K562 (cell line): ENCODE results near the gene KAZN. TPM values are rescaled to one million over a fixed set of nuclear protein-coding genes. Genes with fewer than 3 reads are reported as not detected.

Experiments
- ARHGAP35 ChIP-seq: fragments of 450-650 bp; IDR thresholded peaks from 2 replicates; pipeline ENCODE4 v1.6.1; 2018; ENCODE audit not compliant: partially characterized antibody
- KLF6 ChIP-seq: fragments of 250-450 bp; sonication (Bioruptor Pico); IDR thresholded peaks from 2 replicates; pipeline ENCODE4 v1.4.0; 2020; ENCODE audit warnings: mild to moderate bottlenecking, moderate library complexity, borderline replicate concordance
- NFATC3 ChIP-seq: fragments of 450-650 bp; IDR thresholded peaks from 2 replicates; pipeline ENCODE4 v1.6.1; 2017; ENCODE audit warnings: mild to moderate bottlenecking
- ZC3H4 ChIP-seq: sonication (generic); formaldehyde crosslinking; IDR thresholded peaks from 2 replicates; pipeline ENCODE4 v1.9.0; 2021; ENCODE audit warnings: missing genetic modification reagents, borderline replicate concordance
- polyA plus RNA-seq, 8 experiments: library from polyadenylated mRNA; depleted of rRNA in 4 of 8; stranded (reverse) in 5 of 8; unstranded in 3 of 8; fragments of >200 nt; fragmentation: Nextera tagmentation in 2 of 8; fragmentation: Illumina TruSeq in 1 of 8; extraction: Ambion mirVana in 2 of 8; extraction: Trizol in 1 of 8; gene quantifications; 2 replicates each; pipeline versions ENCODE4 v1.2.1 to v1.2.3, GENCODE V29; 2011 to 2014; ENCODE audit warnings: inconsistent platforms in 1 of 8, missing spikeins in 1 of 8
- total RNA-seq, 7 experiments: library from RNA; depleted of rRNA in 6 of 7; stranded (reverse); fragments of >200 nt in 6 of 7; fragmentation: Illumina TruSeq in 2 of 7; extraction: Trizol in 2 of 7; gene quantifications; 2 replicates each; pipeline versions ENCODE4 v1.2.1 to v1.2.3, GENCODE V29; 2011 to 2021; ENCODE audit warnings: low replicate concordance in 1 of 7
- TF ChIP-seq, protein P1 (sequence below): fragments of 450-650 bp; IDR thresholded peaks from 2 replicates; pipeline ENCODE4 v1.6.1; 2016; ENCODE audit warnings: low read depth
- TF ChIP-seq, protein P2 (sequence below): sonication (generic); formaldehyde crosslinking; IDR thresholded peaks from 2 replicates; pipeline ENCODE4 v1.8.0; 2023; ENCODE audit warnings: mild to moderate bottlenecking, missing genetic modification reagents
- TF ChIP-seq, protein P3 (sequence below): fragments of 250-450 bp; sonication (Bioruptor Pico); IDR thresholded peaks from 2 replicates; pipeline ENCODE4 v1.4.0; 2020; ENCODE audit warnings: mild to moderate bottlenecking

Gene KAZN
- total and polyA plus RNA-seq, 9 of the 15 experiments (the other 6 are each of a cell fraction or from before 2014, with no cell fraction given) = 2.1 to 21.6 (median 5.4) TPM

DNA sequence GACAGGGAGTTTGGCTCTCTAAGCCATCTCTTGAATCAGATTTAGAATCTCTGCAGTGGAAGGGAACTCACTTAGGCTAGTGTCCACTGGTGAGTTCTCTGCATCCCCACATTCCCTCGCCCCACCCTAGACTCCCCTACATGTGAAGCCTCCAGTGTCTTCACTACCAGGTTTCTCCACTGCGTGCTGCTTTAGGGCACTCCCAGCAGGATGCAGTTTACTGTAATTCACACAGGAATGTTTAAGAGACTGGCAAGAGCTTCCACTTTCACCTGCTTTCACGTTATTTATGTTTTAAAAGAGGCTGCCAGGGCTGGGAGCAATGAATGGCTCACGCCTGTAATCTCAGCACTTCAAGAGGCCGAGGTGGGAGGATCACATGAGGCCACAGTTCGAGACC, 60.2 kb downstream of the KAZN start (continued):
- TF ChIP-seq, protein P1, sequence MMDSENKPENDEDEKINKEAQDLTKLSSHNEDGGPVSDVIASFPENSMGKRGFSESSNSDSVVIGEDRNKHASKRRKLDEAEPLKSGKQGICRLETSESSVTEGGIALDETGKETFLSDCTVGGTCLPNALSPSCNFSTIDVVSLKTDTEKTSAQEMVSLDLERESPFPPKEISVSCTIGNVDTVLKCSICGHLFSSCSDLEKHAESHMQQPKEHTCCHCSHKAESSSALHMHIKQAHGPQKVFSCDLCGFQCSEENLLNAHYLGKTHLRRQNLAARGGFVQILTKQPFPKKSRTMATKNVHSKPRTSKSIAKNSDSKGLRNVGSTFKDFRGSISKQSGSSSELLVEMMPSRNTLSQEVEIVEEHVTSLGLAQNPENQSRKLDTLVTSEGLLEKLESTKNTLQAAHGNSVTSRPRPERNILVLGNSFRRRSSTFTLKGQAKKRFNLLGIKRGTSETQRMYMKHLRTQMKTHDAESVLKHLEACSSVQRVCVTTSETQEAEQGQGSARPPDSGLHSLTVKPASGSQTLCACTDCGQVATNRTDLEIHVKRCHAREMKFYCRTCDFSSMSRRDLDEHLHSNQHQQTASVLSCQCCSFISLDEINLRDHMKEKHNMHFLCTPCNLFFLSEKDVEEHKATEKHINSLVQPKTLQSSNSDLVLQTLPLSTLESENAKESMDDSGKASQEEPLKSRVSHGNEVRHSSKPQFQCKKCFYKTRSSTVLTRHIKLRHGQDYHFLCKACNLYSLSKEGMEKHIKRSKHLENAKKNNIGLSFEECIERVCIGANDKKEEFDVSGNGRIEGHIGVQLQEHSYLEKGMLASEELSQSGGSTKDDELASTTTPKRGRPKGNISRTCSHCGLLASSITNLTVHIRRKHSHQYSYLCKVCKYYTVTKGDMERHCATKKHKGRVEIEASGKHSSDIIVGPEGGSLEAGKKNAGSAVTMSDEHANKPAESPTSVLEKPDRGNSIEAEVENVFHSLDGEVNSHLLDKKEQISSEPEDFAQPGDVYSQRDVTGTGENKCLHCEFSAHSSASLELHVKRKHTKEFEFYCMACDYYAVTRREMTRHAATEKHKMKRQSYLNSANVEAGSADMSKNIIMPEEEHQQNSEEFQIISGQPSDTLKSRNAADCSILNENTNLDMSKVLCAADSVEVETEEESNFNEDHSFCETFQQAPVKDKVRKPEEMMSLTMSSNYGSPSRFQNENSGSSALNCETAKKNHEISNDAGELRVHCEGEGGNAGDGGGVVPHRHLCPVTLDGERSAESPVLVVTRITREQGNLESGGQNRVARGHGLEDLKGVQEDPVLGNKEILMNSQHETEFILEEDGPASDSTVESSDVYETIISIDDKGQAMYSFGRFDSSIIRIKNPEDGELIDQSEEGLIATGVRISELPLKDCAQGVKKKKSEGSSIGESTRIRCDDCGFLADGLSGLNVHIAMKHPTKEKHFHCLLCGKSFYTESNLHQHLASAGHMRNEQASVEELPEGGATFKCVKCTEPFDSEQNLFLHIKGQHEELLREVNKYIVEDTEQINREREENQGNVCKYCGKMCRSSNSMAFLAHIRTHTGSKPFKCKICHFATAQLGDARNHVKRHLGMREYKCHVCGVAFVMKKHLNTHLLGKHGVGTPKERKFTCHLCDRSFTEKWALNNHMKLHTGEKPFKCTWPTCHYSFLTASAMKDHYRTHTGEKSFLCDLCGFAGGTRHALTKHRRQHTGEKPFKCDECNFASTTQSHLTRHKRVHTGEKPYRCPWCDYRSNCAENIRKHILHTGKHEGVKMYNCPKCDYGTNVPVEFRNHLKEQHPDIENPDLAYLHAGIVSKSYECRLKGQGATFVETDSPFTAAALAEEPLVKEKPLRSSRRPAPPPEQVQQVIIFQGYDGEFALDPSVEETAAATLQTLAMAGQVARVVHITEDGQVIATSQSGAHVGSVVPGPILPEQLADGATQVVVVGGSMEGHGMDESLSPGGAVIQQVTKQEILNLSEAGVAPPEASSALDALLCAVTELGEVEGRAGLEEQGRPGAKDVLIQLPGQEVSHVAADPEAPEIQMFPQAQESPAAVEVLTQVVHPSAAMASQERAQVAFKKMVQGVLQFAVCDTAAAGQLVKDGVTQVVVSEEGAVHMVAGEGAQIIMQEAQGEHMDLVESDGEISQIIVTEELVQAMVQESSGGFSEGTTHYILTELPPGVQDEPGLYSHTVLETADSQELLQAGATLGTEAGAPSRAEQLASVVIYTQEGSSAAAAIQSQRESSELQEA = no peak
- TF ChIP-seq, protein P2, sequence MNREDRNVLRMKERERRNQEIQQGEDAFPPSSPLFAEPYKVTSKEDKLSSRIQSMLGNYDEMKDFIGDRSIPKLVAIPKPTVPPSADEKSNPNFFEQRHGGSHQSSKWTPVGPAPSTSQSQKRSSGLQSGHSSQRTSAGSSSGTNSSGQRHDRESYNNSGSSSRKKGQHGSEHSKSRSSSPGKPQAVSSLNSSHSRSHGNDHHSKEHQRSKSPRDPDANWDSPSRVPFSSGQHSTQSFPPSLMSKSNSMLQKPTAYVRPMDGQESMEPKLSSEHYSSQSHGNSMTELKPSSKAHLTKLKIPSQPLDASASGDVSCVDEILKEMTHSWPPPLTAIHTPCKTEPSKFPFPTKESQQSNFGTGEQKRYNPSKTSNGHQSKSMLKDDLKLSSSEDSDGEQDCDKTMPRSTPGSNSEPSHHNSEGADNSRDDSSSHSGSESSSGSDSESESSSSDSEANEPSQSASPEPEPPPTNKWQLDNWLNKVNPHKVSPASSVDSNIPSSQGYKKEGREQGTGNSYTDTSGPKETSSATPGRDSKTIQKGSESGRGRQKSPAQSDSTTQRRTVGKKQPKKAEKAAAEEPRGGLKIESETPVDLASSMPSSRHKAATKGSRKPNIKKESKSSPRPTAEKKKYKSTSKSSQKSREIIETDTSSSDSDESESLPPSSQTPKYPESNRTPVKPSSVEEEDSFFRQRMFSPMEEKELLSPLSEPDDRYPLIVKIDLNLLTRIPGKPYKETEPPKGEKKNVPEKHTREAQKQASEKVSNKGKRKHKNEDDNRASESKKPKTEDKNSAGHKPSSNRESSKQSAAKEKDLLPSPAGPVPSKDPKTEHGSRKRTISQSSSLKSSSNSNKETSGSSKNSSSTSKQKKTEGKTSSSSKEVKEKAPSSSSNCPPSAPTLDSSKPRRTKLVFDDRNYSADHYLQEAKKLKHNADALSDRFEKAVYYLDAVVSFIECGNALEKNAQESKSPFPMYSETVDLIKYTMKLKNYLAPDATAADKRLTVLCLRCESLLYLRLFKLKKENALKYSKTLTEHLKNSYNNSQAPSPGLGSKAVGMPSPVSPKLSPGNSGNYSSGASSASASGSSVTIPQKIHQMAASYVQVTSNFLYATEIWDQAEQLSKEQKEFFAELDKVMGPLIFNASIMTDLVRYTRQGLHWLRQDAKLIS (CRISPR knock-in tag) = no peak
- TF ChIP-seq NFATC3 = no peak
- TF ChIP-seq KLF6 (CRISPR knock-in tag) = no peak
- no peak for TF ChIP-seq ARHGAP35
- TF ChIP-seq ZC3H4 (CRISPR knock-in tag) = no peak
- TF ChIP-seq, protein P3, sequence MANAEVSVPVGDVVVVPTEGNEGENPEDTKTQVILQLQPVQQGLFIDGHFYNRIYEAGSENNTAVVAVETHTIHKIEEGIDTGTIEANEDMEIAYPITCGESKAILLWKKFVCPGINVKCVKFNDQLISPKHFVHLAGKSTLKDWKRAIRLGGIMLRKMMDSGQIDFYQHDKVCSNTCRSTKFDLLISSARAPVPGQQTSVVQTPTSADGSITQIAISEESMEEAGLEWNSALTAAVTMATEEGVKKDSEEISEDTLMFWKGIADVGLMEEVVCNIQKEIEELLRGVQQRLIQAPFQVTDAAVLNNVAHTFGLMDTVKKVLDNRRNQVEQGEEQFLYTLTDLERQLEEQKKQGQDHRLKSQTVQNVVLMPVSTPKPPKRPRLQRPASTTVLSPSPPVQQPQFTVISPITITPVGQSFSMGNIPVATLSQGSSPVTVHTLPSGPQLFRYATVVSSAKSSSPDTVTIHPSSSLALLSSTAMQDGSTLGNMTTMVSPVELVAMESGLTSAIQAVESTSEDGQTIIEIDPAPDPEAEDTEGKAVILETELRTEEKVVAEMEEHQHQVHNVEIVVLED = no peak
